NCI-H524 (cell line): ENCODE data around the gene NAPEPLD.
"Not testable (repeated sequence)": the region's sequence is repeated elsewhere in the genome, so short reads cannot be mapped to it uniquely, and the experiment has no call there.

Experiments
- DNase-seq, 2 experiments: peaks; one replicate each; lab custom pipeline; 2025; lab: John Stamatoyannopoulos, UW

NAPEPLD gene

DNA sequence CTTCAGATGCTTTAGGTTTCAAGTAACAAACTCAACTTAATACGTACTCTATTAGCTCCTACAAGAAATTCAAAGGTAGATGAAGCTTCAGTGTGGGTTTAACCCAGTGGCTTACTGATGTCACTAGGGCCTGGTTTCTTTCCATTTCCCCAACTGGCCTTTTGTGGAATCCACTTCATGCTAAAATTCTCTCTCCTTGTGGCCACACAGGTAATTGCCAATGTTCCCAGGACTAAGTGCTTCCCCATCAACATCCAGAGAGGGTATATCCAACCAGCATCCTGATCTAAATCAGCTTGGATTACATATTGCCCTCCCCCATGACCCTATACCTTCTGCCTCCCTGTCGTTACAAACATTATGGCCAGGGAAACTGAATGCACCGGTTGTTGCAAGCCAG is 85.0 kb downstream of the NAPEPLD start:
- no peak for DNase-seq

DNA sequence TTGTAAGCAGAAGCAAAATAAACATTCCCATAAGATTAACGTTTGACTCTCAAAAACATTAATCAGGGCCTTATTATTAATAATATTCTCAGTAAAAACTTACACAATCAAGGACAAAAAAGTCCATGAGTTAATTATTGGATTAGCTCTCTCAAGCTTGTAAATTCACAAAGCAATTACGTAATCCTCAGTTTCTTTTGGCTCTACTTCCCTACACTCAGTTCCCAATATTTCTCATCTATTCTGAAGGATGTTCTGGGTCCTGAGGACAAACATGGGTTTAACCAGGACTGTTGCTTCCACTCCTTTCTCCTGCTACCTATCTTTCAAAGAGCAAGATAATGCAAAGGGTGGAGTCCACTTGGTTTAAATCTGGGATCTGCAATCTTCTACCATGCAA is 89.4 kb downstream of the NAPEPLD start:
- no peak for DNase-seq

DNA sequence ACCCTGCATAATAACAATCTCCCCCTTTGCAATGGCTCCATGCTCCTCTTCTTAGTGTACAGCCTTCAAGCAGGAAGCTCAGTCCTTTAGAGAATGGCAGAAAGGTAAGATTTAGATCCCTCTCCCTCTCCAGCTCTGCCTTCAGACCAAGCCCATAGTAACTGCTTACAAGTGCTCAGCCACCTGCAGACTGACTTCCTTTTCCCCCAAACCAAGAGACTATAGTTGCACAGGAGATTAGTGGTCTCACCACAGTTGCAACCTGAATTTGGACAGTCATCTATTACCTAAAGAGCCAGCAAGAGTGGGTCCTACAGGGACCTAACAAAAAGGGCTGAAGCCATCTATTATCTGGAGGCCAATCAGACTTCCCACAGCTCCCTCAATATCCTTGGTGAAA is 90.8 kb downstream of the NAPEPLD start:
- DNase-seq: no peak

DNA sequence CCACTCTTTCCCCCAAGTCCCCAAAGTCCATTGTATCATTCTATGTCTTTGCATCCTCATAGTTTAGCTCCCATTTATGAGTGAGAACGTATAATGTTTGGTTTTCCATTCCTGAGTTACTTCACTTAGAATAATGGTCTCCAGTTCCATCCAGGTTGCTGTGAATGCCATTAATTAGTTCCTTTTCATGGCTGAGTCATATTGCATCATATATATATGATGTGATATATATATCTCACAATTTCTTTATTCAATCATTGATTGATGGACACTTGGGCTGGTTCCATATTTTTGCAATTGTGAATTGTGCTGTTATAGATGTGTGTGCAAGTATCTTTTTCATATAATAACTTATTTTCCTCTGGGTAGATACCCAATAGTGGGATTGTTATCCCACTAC is 92.9 kb downstream of the NAPEPLD start:
- DNase-seq: not testable (repeated sequence)

DNA sequence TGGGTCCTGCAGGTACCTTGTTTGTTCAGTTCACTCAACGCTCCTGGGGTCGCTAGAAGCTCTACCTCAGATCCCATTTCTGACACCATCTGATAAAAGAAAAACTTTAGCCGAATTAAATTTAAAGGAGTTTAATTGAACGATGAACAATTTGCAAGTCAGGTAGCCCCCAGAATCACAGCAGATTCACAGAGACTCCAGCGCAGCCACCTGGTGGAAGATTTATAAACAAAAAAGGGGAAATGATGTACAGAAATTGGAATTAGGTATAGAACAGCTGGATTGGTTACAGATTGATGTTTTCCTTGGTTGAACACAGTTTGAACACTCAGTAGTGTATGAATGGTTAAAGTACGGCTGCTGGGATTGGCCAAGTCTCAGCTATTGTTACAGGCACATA is 97.4 kb downstream of the NAPEPLD start:
- no peak for DNase-seq
